ENCODE measurements around the gene ARHGEF5. TPM values are rescaled to one million over a fixed set of nuclear protein-coding genes. Genes with fewer than 3 reads are reported as not detected.
"Not testable (repeated sequence)": the region's sequence is repeated elsewhere in the genome, so short reads cannot be mapped to it uniquely, and the experiment has no call there.

Gene ARHGEF5
- total and polyA plus RNA-seq, 10 of the 15 experiments (the other 5 are each of a cell fraction or from before 2014, with no cell fraction given) = 1.6 to 17.2 (median 7.8) TPM

GRCh38 chr7:144331996-144332288 lies 23.3 kb upstream of the ARHGEF5 start:
- CTCF ChIA-PET; H3K4me1 ChIP-seq (ENCODE audit: control insufficient read depth, insufficient read depth, low read length); DNase-seq (ENCODE audit: low read depth, low spot score); H3K79me2 ChIP-seq (ENCODE audit: control insufficient read depth, insufficient read depth, low read length); POLR2A ChIA-PET; H3K27me3 ChIP-seq (replicated peaks in 1 of 2; ENCODE audit: control insufficient read depth in 2 of 2, insufficient read depth in 2 of 2, low read length in 1 of 2); intact Hi-C loops (cut with micrococcal nuclease; ENCODE audit: unreplicated experiment); FAIRE-seq; BruUV-seq (replicated peaks); SMC1A ChIA-PET (ENCODE audit: uncharacterized antibody, unreplicated experiment); H3K9ac ChIP-seq (ENCODE audit: control insufficient read depth, insufficient read depth, low read length); H3K4me2 ChIP-seq (ENCODE audit: control insufficient read depth, insufficient read depth); H3K27ac ChIP-seq (ENCODE audit: control insufficient read depth, insufficient read depth); in situ Hi-C loops (cut with MboI); H3K4me3 ChIP-seq; H2AFZ ChIP-seq (ENCODE audit: control insufficient read depth, low read depth, low read length); H3K9me3 ChIP-seq (replicated peaks; ENCODE audit: control insufficient read depth, insufficient read depth, low read length); H4K20me1 ChIP-seq (ENCODE audit: control insufficient read depth, insufficient read depth); RAD21 ChIA-PET (ENCODE audit: unreplicated experiment); H3K36me3 ChIP-seq (ENCODE audit: control insufficient read depth in 2 of 2, insufficient read depth in 2 of 2, low read length in 1 of 2): not testable (repeated sequence)
- WGBS (ENCODE audit: insufficient coverage, insufficient replicate concordance, low lambda C conversion rate, missing lambda C conversion rate) = 85% methylated on average over 2 of the region's 2 CpGs
- ATAC-seq = peak; percentile 33; the same call in 2 of the 3 replicates

- BruUV-seq (replicated peaks); H3K4me1 ChIP-seq (ENCODE audit: control insufficient read depth, insufficient read depth, low read length); H3K4me2 ChIP-seq (ENCODE audit: control insufficient read depth, insufficient read depth); H3K36me3 ChIP-seq (ENCODE audit: control insufficient read depth in 2 of 2, insufficient read depth in 2 of 2, low read length in 1 of 2); DNase-seq (ENCODE audit: low read depth, low spot score); intact Hi-C loops (cut with micrococcal nuclease; ENCODE audit: unreplicated experiment); FAIRE-seq; CTCF ChIA-PET; RAD21 ChIA-PET (ENCODE audit: unreplicated experiment); H3K4me3 ChIP-seq; H4K20me1 ChIP-seq (ENCODE audit: control insufficient read depth, insufficient read depth); H3K9ac ChIP-seq (ENCODE audit: control insufficient read depth, insufficient read depth, low read length); H2AFZ ChIP-seq (ENCODE audit: control insufficient read depth, low read depth, low read length); H3K9me3 ChIP-seq (replicated peaks; ENCODE audit: control insufficient read depth, insufficient read depth, low read length); H3K79me2 ChIP-seq (ENCODE audit: control insufficient read depth, insufficient read depth, low read length); in situ Hi-C loops (cut with MboI); SMC1A ChIA-PET (ENCODE audit: uncharacterized antibody, unreplicated experiment); POLR2A ChIA-PET; H3K27ac ChIP-seq (ENCODE audit: control insufficient read depth, insufficient read depth); H3K27me3 ChIP-seq (replicated peaks in 1 of 2; ENCODE audit: control insufficient read depth in 2 of 2, insufficient read depth in 2 of 2, low read length in 1 of 2): not testable (repeated sequence)
- ATAC-seq = peak; percentile 54
- WGBS (ENCODE audit: insufficient coverage, insufficient replicate concordance, low lambda C conversion rate, missing lambda C conversion rate) = no CpG with 5 or more reads among the region's 1 CpG
These were observed 6.6 kb upstream of the ARHGEF5 start for GRCh38 chr7:144348625-144349024.

- H2AFZ ChIP-seq (ENCODE audit: control insufficient read depth, low read depth, low read length); ATAC-seq; CTCF ChIA-PET; H3K9ac ChIP-seq (ENCODE audit: control insufficient read depth, insufficient read depth, low read length); H3K79me2 ChIP-seq (ENCODE audit: control insufficient read depth, insufficient read depth, low read length); H3K9me3 ChIP-seq (replicated peaks; ENCODE audit: control insufficient read depth, insufficient read depth, low read length); RAD21 ChIA-PET (ENCODE audit: unreplicated experiment); BruUV-seq (replicated peaks); H3K27ac ChIP-seq (ENCODE audit: control insufficient read depth, insufficient read depth); POLR2A ChIA-PET; H4K20me1 ChIP-seq (ENCODE audit: control insufficient read depth, insufficient read depth); DNase-seq (ENCODE audit: low read depth, low spot score); H3K36me3 ChIP-seq (ENCODE audit: control insufficient read depth in 2 of 2, insufficient read depth in 2 of 2, low read length in 1 of 2); intact Hi-C loops (cut with micrococcal nuclease; ENCODE audit: unreplicated experiment); SMC1A ChIA-PET (ENCODE audit: uncharacterized antibody, unreplicated experiment); H3K4me2 ChIP-seq (ENCODE audit: control insufficient read depth, insufficient read depth); H3K4me3 ChIP-seq; H3K4me1 ChIP-seq (ENCODE audit: control insufficient read depth, insufficient read depth, low read length); H3K27me3 ChIP-seq (replicated peaks in 1 of 2; ENCODE audit: control insufficient read depth in 2 of 2, insufficient read depth in 2 of 2, low read length in 1 of 2); in situ Hi-C loops (cut with MboI); FAIRE-seq: not testable (repeated sequence)
- WGBS (ENCODE audit: insufficient coverage, insufficient replicate concordance, low lambda C conversion rate, missing lambda C conversion rate) = 28% methylated on average over 2 of the region's 3 CpGs
These were observed 3.5 kb upstream of the ARHGEF5 start for GRCh38 chr7:144351667-144352066.

GRCh38 chr7:144356185-144356584 lies 983 bp downstream of the ARHGEF5 start:
- H2AFZ ChIP-seq (ENCODE audit: control insufficient read depth, low read depth, low read length); H3K9me3 ChIP-seq (replicated peaks; ENCODE audit: control insufficient read depth, insufficient read depth, low read length); intact Hi-C loops (cut with micrococcal nuclease; ENCODE audit: unreplicated experiment); H3K36me3 ChIP-seq (ENCODE audit: control insufficient read depth in 2 of 2, insufficient read depth in 2 of 2, low read length in 1 of 2); H3K27ac ChIP-seq (ENCODE audit: control insufficient read depth, insufficient read depth); RAD21 ChIA-PET (ENCODE audit: unreplicated experiment); POLR2A ChIA-PET; DNase-seq (ENCODE audit: low read depth, low spot score); H3K4me2 ChIP-seq (ENCODE audit: control insufficient read depth, insufficient read depth); ATAC-seq; in situ Hi-C loops (cut with MboI); H3K4me3 ChIP-seq; H3K9ac ChIP-seq (ENCODE audit: control insufficient read depth, insufficient read depth, low read length); SMC1A ChIA-PET (ENCODE audit: uncharacterized antibody, unreplicated experiment); CTCF ChIA-PET; H3K4me1 ChIP-seq (ENCODE audit: control insufficient read depth, insufficient read depth, low read length); H3K27me3 ChIP-seq (replicated peaks in 1 of 2; ENCODE audit: control insufficient read depth in 2 of 2, insufficient read depth in 2 of 2, low read length in 1 of 2); BruUV-seq (replicated peaks); H3K79me2 ChIP-seq (ENCODE audit: control insufficient read depth, insufficient read depth, low read length); H4K20me1 ChIP-seq (ENCODE audit: control insufficient read depth, insufficient read depth); FAIRE-seq: not testable (repeated sequence)
- no CpG with 5 or more reads among the region's 6 CpGs for WGBS (ENCODE audit: insufficient coverage, insufficient replicate concordance, low lambda C conversion rate, missing lambda C conversion rate)

Measured in GM12878 (cell line).